Measurements from ENCODE around the gene TCERG1L.

- TF ChIP-seq CTCF (conservative IDR thresholded peaks at IDR 0.05; ENCODE audit: low read length) = no peak
- TF ChIP-seq EZH2phosphoT487 (IDR thresholded peaks at IDR 0.05; ENCODE audit: borderline replicate concordance) = no peak
Observed at GRCh38 chr10:131093346-131093745, 218.2 kb downstream of the TCERG1L start.
